ENCODE results near the gene HCN3. TPM values are rescaled to one million over a fixed set of nuclear protein-coding genes. Genes with fewer than 3 reads are reported as not detected.
A peak's percentile ranks its signal among the peaks of the same experiment; 100 is the strongest.

Gene HCN3
- total RNA-seq, 1 experiment from 2014 or later: 5.4 TPM

- WGBS (ENCODE audit: extremely low coverage, insufficient read length, low lambda C conversion rate): no CpG with 5 or more reads among the region's 9 CpGs
- Histone ChIP-seq H2AK5ac (ENCODE audit: insufficient read length, low read length) (no peak overlapping the region), H3K9ac (ENCODE audit: extremely low read depth, insufficient read length, low read length) (peak overlapping the region; percentile 57), H2BK5ac (ENCODE audit: insufficient read length, low read length) (no peak overlapping the region), H3K27me3 (ENCODE audit: insufficient read depth, low read length) (no peaks in the 10 kb centered on the region), H3K14ac (ENCODE audit: insufficient read depth, low read length) (no peak overlapping the region), H4K5ac (ENCODE audit: insufficient read length, low read depth, low read length) (no peak overlapping the region), H2BK120ac (ENCODE audit: low read depth, low read length, poor library complexity, severe bottlenecking) (no peak overlapping the region), H3T11ph (ENCODE audit: low read length) (no peak overlapping the region), H3K4me1 (ENCODE audit: insufficient read depth, low read length) (0 out of 2 replicates have a peak, but pooled peaks cover 3% of the 10 kb centered on the region), H3K9me3 (ENCODE audit: control insufficient read depth, low read depth, low read length) (no peaks in the 10 kb centered on the region), H3K79me1 (ENCODE audit: insufficient read depth, low read depth, low read length, poor library complexity, severe bottlenecking) (no peaks in the 10 kb centered on the region), H2BK15ac (ENCODE audit: low read depth, low read length) (no peak overlapping the region; the same call in 1 of the 2 replicates), H3K4ac (ENCODE audit: low read depth, low read length) (no peak overlapping the region), H4K91ac (ENCODE audit: insufficient read length, low read depth, low read length) (no peak overlapping the region), H3K4me2 (ENCODE audit: insufficient read depth, insufficient read length, low read length) (peak overlapping the region; percentile 85), H3K56ac (ENCODE audit: insufficient read length, low read depth, low read length) (no peak overlapping the region), H2BK12ac (ENCODE audit: insufficient read length, low read depth, low read length) (no peak overlapping the region), H3K18ac (ENCODE audit: insufficient read length, low read depth, low read length) (no peak overlapping the region), H3K23me2 (ENCODE audit: insufficient read length, low read depth, low read length, poor library complexity, severe bottlenecking) (peaks cover 10% of the 10 kb centered on the region), H4K20me1 (ENCODE audit: control insufficient read depth, insufficient read depth, insufficient read length) (no peaks in the 10 kb centered on the region), H4K8ac (replicated peaks; ENCODE audit: insufficient read length, low read depth, low read length) (no peak overlapping the region), H3K79me2 (ENCODE audit: insufficient read depth, low read length) (no peaks in the 10 kb centered on the region), H3K27ac (ENCODE audit: insufficient read length, low read depth, low read length) (no peak overlapping the region), H3K23ac (ENCODE audit: insufficient read length, low read depth, low read length) (no peak overlapping the region), H2BK20ac (ENCODE audit: low read depth, low read length, poor library complexity, severe bottlenecking) (no peak overlapping the region), H2AFZ (ENCODE audit: low read length) (no peak overlapping the region)
- Mint-ChIP-seq H3K27ac (peak overlapping the region; percentile 16 to 95 (median 34); a peak in 5 of 7 replicates), H3K36me3 (ENCODE audit: insufficient read depth in 1 of 3, low read depth in 3 of 3) (peaks cover 34 to 74% (median 66%) of the 10 kb centered on the region in 3 experiments; a peak in 6 of 7 replicates), H3K4me1 (peaks cover 17 to 18% of the 10 kb centered on the region in 2 experiments), H3K27me3 (ENCODE audit: low read depth) (peaks cover 2% of the 10 kb centered on the region; the same call in 1 of the 2 replicates), H3K4me3 (peak overlapping the region; percentile 89 to 95), H3K9me3 (no peaks in the 10 kb centered on the region; a peak in 1 of 5 replicates)
- DNase-seq: no peak
- TF ChIP-seq, protein P1, sequence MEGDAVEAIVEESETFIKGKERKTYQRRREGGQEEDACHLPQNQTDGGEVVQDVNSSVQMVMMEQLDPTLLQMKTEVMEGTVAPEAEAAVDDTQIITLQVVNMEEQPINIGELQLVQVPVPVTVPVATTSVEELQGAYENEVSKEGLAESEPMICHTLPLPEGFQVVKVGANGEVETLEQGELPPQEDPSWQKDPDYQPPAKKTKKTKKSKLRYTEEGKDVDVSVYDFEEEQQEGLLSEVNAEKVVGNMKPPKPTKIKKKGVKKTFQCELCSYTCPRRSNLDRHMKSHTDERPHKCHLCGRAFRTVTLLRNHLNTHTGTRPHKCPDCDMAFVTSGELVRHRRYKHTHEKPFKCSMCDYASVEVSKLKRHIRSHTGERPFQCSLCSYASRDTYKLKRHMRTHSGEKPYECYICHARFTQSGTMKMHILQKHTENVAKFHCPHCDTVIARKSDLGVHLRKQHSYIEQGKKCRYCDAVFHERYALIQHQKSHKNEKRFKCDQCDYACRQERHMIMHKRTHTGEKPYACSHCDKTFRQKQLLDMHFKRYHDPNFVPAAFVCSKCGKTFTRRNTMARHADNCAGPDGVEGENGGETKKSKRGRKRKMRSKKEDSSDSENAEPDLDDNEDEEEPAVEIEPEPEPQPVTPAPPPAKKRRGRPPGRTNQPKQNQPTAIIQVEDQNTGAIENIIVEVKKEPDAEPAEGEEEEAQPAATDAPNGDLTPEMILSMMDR (conservative IDR thresholded peaks at IDR 0.05): peak; percentile 30; the same call in 2 of the 3 replicates
Observed at GRCh38 chr1:155261493-155261851, 15.8 kb upstream of the HCN3 start.

Data from H9 (cell line).